HepG2 (cell line): ENCODE results near the gene TSHZ2. TPM values are rescaled to one million over a fixed set of nuclear protein-coding genes. Genes with fewer than 3 reads are reported as not detected.

ENCODE experiments used
- ATAC-seq: fragments of 200-7000 bp; cut with Tn5 transposase; 3 replicates; pipeline ENCODE4 v1.9.1; 2020; ENCODE audit warnings: mild to moderate bottlenecking, moderate library complexity
- BruUV-seq: library from RNA; stranded (reverse); fragments of 400-500 nt; replicated peaks from 2 replicates; lab custom pipeline; 2021; lab: Mats Ljungman, UMichigan
- CTCF ChIA-PET: fragments of 300-600 bp; formaldehyde crosslinking; extraction: SDS; loops from one replicate; lab custom pipeline; 2021; ENCODE audit warnings: low total read pairs, inconsistent platforms, low intra/inter-chr PET ratio; lab: Yijun Ruan, JAX
- POLR2A ChIA-PET: fragments of 350-600 bp; sonication (Branson Sonifier 250); formaldehyde crosslinking; loops from one replicate; lab custom pipeline; 2020; ENCODE audit warnings: antibody characterized with exemption, inconsistent platforms; lab: Yijun Ruan, JAX
- DNase-seq: peaks from one replicate; pipeline ENCODE4 v3.0.0-alpha.2; 2015; ENCODE audit warnings: low spot score
- FAIRE-seq: peaks from 3 replicates; lab custom pipeline; 2011; peaks lifted over from hg19 to GRCh38; lab: Jason Lieb, UNC
- H2AFZ ChIP-seq: one replicate; pipeline ENCODE4 v1.6.1; 2011; ENCODE audit warnings: low read length, inconsistent platforms
- H3K27ac ChIP-seq: fragments of 300-600 bp; 3 replicates; pipeline ENCODE4 v1.8.0; 2011; ENCODE audit warnings: mixed run types, mild to moderate bottlenecking, mixed read lengths, low read length, inconsistent platforms; ENCODE audit not compliant: insufficient read depth; ENCODE audit errors: extremely low read length
- H3K27me3 ChIP-seq, 2 experiments: fragments of 200-600 bp in 1 of 2; 2 replicates in 1 of 2; 3 replicates in 1 of 2; pipeline versions ENCODE4 v1.6.0 to v1.8.0; 2011; ENCODE audit warnings: low read length in 2 of 2, mild to moderate bottlenecking in 2 of 2, moderate library complexity in 2 of 2, inconsistent platforms in 1 of 2; ENCODE audit not compliant: insufficient read depth in 2 of 2, control insufficient read depth in 1 of 2
- H3K36me3 ChIP-seq, 2 experiments: fragments of 200-600 bp in 1 of 2; replicated peaks in 1 of 2; 2 replicates in 1 of 2; 3 replicates in 1 of 2; pipeline versions ENCODE4 v1.5.1 to v1.8.0; 2011; ENCODE audit warnings: low read length in 2 of 2, inconsistent platforms in 1 of 2; ENCODE audit not compliant: insufficient read depth in 2 of 2, control insufficient read depth in 1 of 2
- H3K4me1 ChIP-seq: 2 replicates; pipeline ENCODE4 v1.5.1; 2012; ENCODE audit warnings: low read length, inconsistent platforms; ENCODE audit not compliant: insufficient read depth
- H3K4me2 ChIP-seq: 2 replicates; pipeline ENCODE4 v1.6.0; 2011; ENCODE audit warnings: low read depth, low read length, inconsistent platforms
- H3K4me3 ChIP-seq, 3 experiments: fragments of 200-600 bp in 1 of 3; sonication (generic), shearing (Covaris generic) in 1 of 3; replicated peaks in 1 of 3; 2 replicates each; pipeline ENCODE4 v1.5.1; 2011 to 2016; ENCODE audit warnings: low read length in 3 of 3, inconsistent platforms in 2 of 3, low read depth in 2 of 3, mild to moderate bottlenecking in 2 of 3, control low read depth in 1 of 3, mixed read lengths in 1 of 3; ENCODE audit not compliant: insufficient read depth in 1 of 3
- H3K79me2 ChIP-seq: one replicate; pipeline ENCODE4 v1.6.1; 2011; ENCODE audit warnings: low read length, inconsistent platforms; ENCODE audit not compliant: insufficient read depth
- H3K9ac ChIP-seq: 2 replicates; pipeline ENCODE4 v1.6.0; 2011; ENCODE audit warnings: mild to moderate bottlenecking, low read depth, low read length, inconsistent platforms; ENCODE audit not compliant: insufficient read depth
- H3K9me3 ChIP-seq: 2 replicates; pipeline ENCODE4 v1.5.1; 2012; ENCODE audit warnings: mild to moderate bottlenecking, low read length
- H4K20me1 ChIP-seq: 2 replicates; pipeline ENCODE4 v1.6.0; 2011; ENCODE audit warnings: inconsistent platforms, mild to moderate bottlenecking, low read length, moderate library complexity; ENCODE audit not compliant: insufficient read depth
- ARNT2 ChIP-seq: sonication (generic); formaldehyde crosslinking; IDR thresholded peaks from 2 replicates; pipeline ENCODE4 v1.8.0; 2022; ENCODE audit warnings: mild to moderate bottlenecking, low read depth, missing genetic modification reagents, moderate library complexity
- ZNF644 ChIP-seq: IDR thresholded peaks from 2 replicates; pipeline ENCODE4 v1.6.1; 2016; ENCODE audit warnings: low read depth
- WGBS: methylation state at CpG from one replicate; pipeline ENCODE4 v1.1.6; 2017; ENCODE audit warnings: low lambda C conversion rate; 5-methylcytosine and 5-hydroxymethylcytosine counted together
- in situ Hi-C: cut with HindIII; loops from 2 replicates; pipeline ENCODE4 v1.10.0; 2017; ENCODE audit warnings: low pct_unique_long_range_greater_than_20kb; ENCODE audit not compliant: extremely low pct_ligation_motif_present
- intact Hi-C: fragments of 100-400 bp; cut with micrococcal nuclease; formaldehyde crosslinking; loops from one replicate; pipeline ENCODE4 v1.10.0; 2022; ENCODE audit not compliant: unreplicated experiment
- polyA plus RNA-seq, 8 experiments: library from polyadenylated mRNA; depleted of rRNA in 3 of 8; stranded (reverse) in 7 of 8; unstranded in 1 of 8; fragments of >200 nt; fragmentation: Illumina TruSeq in 4 of 8; extraction: Trizol in 4 of 8; gene quantifications; 2 replicates each; pipeline versions ENCODE4 v1.2.1 to v1.2.3, GENCODE V29; 2011 to 2016; ENCODE audit warnings: low read depth in 4 of 8, missing spikeins in 1 of 8, mixed read lengths in 1 of 8; ENCODE audit not compliant: insufficient read depth in 1 of 8
- total RNA-seq, 5 experiments: library from RNA; depleted of rRNA; stranded (reverse); fragments of >200 nt; fragmentation: Illumina TruSeq; extraction: Trizol; gene quantifications; 2 replicates each; pipeline ENCODE4 v1.2.3, GENCODE V29; 2016; ENCODE audit warnings: low read depth in 1 of 5

Gene TSHZ2
- total and polyA plus RNA-seq, 2 of the 13 experiments (the other 11 are each of a cell fraction or from before 2014, with no cell fraction given): 0.01 TPM; not detected in 1

GRCh38 chr20:53202777-53203176 lies 230.6 kb downstream of the TSHZ2 start:
- FAIRE-seq (no peak), ATAC-seq (no peak), DNase-seq (no peak)
- intact Hi-C loops (no loop called here), in situ Hi-C loops (loop anchor here (25.0 kb wide), 1 partner anchor 335 kb away; no protein-coding TSS in a partner anchor)
- H3K4me3 ChIP-seq: no peak overlapping the region
- 76% methylated on average over 3 of the region's 3 CpGs for WGBS
- POLR2A ChIA-PET: no interaction called here
- no peaks in the 10 kb centered on the region for H3K4me1 ChIP-seq
- no peaks in the 10 kb centered on the region for H3K79me2 ChIP-seq
- H3K9me3 ChIP-seq: no peaks in the 10 kb centered on the region
- no peak for TF ChIP-seq ZNF644 (CRISPR knock-in tag)
- no peak overlapping the region for H3K9ac ChIP-seq
- H4K20me1 ChIP-seq: no peaks in the 10 kb centered on the region
- H2AFZ ChIP-seq: no peak overlapping the region
- BruUV-seq: no TSS peak
- no peaks in the 10 kb centered on the region for H3K36me3 ChIP-seq
- no peak overlapping the region for H3K27ac ChIP-seq
- H3K27me3 ChIP-seq: no peaks in the 10 kb centered on the region
- CTCF ChIA-PET: no interaction called here
- H3K4me2 ChIP-seq: no peak overlapping the region

DNA sequence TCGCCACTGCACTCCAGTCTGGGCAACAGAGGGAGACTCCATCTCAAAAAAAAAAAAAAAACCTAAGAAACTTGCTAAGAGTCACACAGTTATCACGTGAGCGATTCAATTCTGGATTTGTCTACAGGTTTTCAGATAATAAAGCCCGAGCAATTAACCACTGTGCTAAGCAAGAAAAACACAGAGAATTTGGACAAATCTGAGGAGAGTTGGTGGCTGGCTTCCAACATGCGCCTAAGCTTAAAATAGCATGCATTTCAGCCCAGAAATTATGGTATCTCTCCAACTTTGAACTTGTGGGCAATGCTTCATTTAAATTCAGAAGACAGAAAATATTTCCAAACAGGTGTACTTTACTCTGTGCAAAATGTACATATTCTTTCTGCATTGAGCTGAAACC lies 232.9 kb downstream of the TSHZ2 start:
- no peaks in the 10 kb centered on the region for H3K27me3 ChIP-seq
- BruUV-seq: no TSS peak
- H3K9ac ChIP-seq: no peak overlapping the region
- no peak overlapping the region for H3K4me2 ChIP-seq
- ChIA-PET POLR2A (no interaction called here), CTCF (no interaction called here)
- FAIRE-seq (no peak), DNase-seq (no peak)
- H3K9me3 ChIP-seq: no peaks in the 10 kb centered on the region
- H3K4me1 ChIP-seq: no peaks in the 10 kb centered on the region
- H4K20me1 ChIP-seq: no peaks in the 10 kb centered on the region
- no peak overlapping the region for H3K4me3 ChIP-seq
- TF ChIP-seq ARNT2 (CRISPR knock-in tag): no peak
- TF ChIP-seq, all 625 proteins: peak for 0
- ATAC-seq: no peak
- no peaks in the 10 kb centered on the region for H3K79me2 ChIP-seq
- in situ Hi-C loops: loop anchor here (25.0 kb wide), 1 partner anchor 332 kb away; no protein-coding TSS in a partner anchor
- intact Hi-C loops: no loop called here
- WGBS: 26% methylated on average over 5 of the region's 5 CpGs
- H3K36me3 ChIP-seq: no peaks in the 10 kb centered on the region
- no peak overlapping the region for H2AFZ ChIP-seq
- H3K27ac ChIP-seq: no peak overlapping the region
